Measurements from ENCODE around the gene NELL1.

- TF ChIP-seq CTCF (conservative IDR thresholded peaks at IDR 0.05; ENCODE audit: low read length) = no peak
- TF ChIP-seq EZH2phosphoT487 (IDR thresholded peaks at IDR 0.05; ENCODE audit: borderline replicate concordance) = no peak
These were observed 884.4 kb downstream of the NELL1 start for GRCh38 chr11:21553795-21554194.
